Caco-2 (cell line): ENCODE results near the gene CEP63. TPM values are rescaled to one million over a fixed set of nuclear protein-coding genes. Genes with fewer than 3 reads are reported as not detected.

ENCODE experiments used
- BruUV-seq: library from RNA; stranded (reverse); fragments of 400-500 nt; replicated peaks from 2 replicates; lab custom pipeline; 2021; lab: Mats Ljungman, UMichigan
- CTCF ChIA-PET: fragments of 300-600 bp; sonication (Branson Sonifier 250); formaldehyde crosslinking; loops from one replicate; lab custom pipeline; 2022; ENCODE audit warnings: antibody characterized with exemption; lab: Charles Lee
- POLR2A ChIA-PET: fragments of 300-600 bp; sonication (Branson Sonifier 250); formaldehyde crosslinking; loops from one replicate; lab custom pipeline; 2022; ENCODE audit warnings: antibody characterized with exemption; lab: Charles Lee
- DNase-seq, 2 experiments: peaks; one replicate each; pipeline versions ENCODE4 v3.0.0 to v3.0.0-alpha.2; 2020 to 2022
- H3K27me3 ChIP-seq: replicated peaks from 2 replicates; pipeline ENCODE4 v1.6.0; 2011; ENCODE audit warnings: low read length; ENCODE audit not compliant: control insufficient read depth, insufficient read depth
- H3K36me3 ChIP-seq: 2 replicates; pipeline ENCODE4 v1.5.1; 2011; ENCODE audit warnings: low read length; ENCODE audit not compliant: control insufficient read depth, insufficient read depth
- H3K4me1 ChIP-seq: fragments of 250-450 bp; sonication (Bioruptor Pico); 2 replicates; pipeline ENCODE4 v1.5.1; 2020; ENCODE audit warnings: mild to moderate bottlenecking
- H3K4me3 ChIP-seq: 2 replicates; pipeline ENCODE4 v1.5.1; 2011; ENCODE audit warnings: low read depth, mild to moderate bottlenecking, control low read depth, low read length
- H3K9me3 ChIP-seq: fragments of 250-450 bp; sonication (Bioruptor Pico); 2 replicates; pipeline ENCODE4 v1.5.1; 2020; ENCODE audit warnings: mild to moderate bottlenecking, moderate library complexity
- H3K27ac Mint-ChIP-seq: one replicate; pipeline ENCODE4 v1.8.0; 2022; ENCODE audit warnings: mixed read lengths; ENCODE audit not compliant: unreplicated experiment
- H3K27me3 Mint-ChIP-seq: one replicate; pipeline ENCODE4 v1.8.0; 2022; ENCODE audit warnings: mixed read lengths; ENCODE audit not compliant: insufficient read depth, unreplicated experiment
- H3K36me3 Mint-ChIP-seq: one replicate; pipeline ENCODE4 v1.8.0; 2022; ENCODE audit warnings: mild to moderate bottlenecking, mixed read lengths; ENCODE audit not compliant: insufficient read depth, unreplicated experiment
- H3K4me1 Mint-ChIP-seq: one replicate; pipeline ENCODE4 v1.8.0; 2022; ENCODE audit warnings: low read depth, mixed read lengths; ENCODE audit not compliant: unreplicated experiment
- H3K4me3 Mint-ChIP-seq: one replicate; pipeline ENCODE4 v1.8.0; 2022; ENCODE audit warnings: mild to moderate bottlenecking, moderate library complexity, mixed read lengths; ENCODE audit not compliant: unreplicated experiment
- H3K9me3 Mint-ChIP-seq: one replicate; pipeline ENCODE4 v1.8.0; 2022; ENCODE audit warnings: mixed read lengths; ENCODE audit not compliant: unreplicated experiment
- intact Hi-C: fragments of 100-400 bp; cut with micrococcal nuclease; formaldehyde crosslinking; loops from one replicate; pipeline ENCODE4 v1.10.0; 2022; ENCODE audit not compliant: unreplicated experiment
- total RNA-seq: library from RNA; stranded (reverse); gene quantifications from 2 replicates; pipeline ENCODE4 v1.2.3, GENCODE V29; 2022
- TF ChIP-seq, protein P1 (sequence below), 2 experiments: fragments of 200-600 bp in 1 of 2; IDR thresholded peaks; 1 replicate in 1 of 2; 2 replicates in 1 of 2; pipeline versions ENCODE4 v1.5.1 to v1.8.0; 2011 to 2022; ENCODE audit warnings: antibody characterized with exemption in 1 of 2, control low read depth in 1 of 2, inconsistent platforms in 1 of 2, low read depth in 1 of 2, low read length in 1 of 2, mild to moderate bottlenecking in 1 of 2, moderate library complexity in 1 of 2; ENCODE audit not compliant: insufficient read depth in 1 of 2, severe bottlenecking in 1 of 2, unreplicated experiment in 1 of 2

Gene CEP63
- total RNA-seq, 1 experiment from 2014 or later, result 21.9 TPM

- no peak overlapping the region for H3K27ac Mint-ChIP-seq
- CTCF ChIA-PET, result interaction anchor here (1.6 kb wide), 1 partner anchor 16 kb away, joined by 5 read pairs; no protein-coding TSS in a partner anchor
- POLR2A ChIA-PET, result interaction anchor here (0.7 kb wide), 1 partner anchor 130 kb away, joined by 4 read pairs; no protein-coding TSS in a partner anchor
These were observed 28.3 kb upstream of the CEP63 start for GRCh38 chr3:134457376-134458074.

DNA sequence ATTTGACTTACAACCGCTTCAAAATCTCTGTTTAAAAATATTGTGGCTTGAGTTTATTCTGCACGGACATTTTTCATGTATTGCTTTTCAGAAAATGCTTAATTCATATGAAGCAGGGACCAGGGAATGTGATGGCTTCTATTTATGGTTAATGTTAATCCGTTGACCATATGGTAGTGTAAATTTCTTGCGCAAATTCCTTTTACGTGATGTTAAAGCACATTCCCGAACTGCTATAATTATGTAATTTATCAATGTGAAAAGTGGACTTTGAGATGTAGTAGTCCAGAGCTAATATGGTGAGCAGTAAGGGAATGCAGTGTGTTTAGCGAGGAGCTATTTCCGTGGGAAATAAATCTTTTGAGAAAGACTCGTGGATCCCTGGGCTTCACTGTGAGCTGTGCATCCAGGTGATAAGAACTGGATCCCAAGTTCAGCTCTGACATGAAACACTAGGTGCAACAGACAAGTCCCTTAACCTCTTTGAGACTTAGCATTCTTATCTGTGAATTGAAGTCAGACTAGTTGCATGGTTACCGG lies 27.4 kb upstream of the CEP63 start:
- H3K4me3 ChIP-seq, result no peak overlapping the region
- no peaks in the 10 kb centered on the region for H3K36me3 ChIP-seq
- H3K4me1 ChIP-seq, result peaks cover 11% of the 10 kb centered on the region; the same call in 1 of the 2 replicates
- BruUV-seq, result no TSS peak
- intact Hi-C loops, result no loop called here
- H3K36me3 Mint-ChIP-seq, result peaks cover 6% of the 10 kb centered on the region
- H3K27me3 Mint-ChIP-seq, result no peaks in the 10 kb centered on the region
- H3K27me3 ChIP-seq, result no peaks in the 10 kb centered on the region
- POLR2A ChIA-PET, result no interaction called here
- TF ChIP-seq, protein P1, sequence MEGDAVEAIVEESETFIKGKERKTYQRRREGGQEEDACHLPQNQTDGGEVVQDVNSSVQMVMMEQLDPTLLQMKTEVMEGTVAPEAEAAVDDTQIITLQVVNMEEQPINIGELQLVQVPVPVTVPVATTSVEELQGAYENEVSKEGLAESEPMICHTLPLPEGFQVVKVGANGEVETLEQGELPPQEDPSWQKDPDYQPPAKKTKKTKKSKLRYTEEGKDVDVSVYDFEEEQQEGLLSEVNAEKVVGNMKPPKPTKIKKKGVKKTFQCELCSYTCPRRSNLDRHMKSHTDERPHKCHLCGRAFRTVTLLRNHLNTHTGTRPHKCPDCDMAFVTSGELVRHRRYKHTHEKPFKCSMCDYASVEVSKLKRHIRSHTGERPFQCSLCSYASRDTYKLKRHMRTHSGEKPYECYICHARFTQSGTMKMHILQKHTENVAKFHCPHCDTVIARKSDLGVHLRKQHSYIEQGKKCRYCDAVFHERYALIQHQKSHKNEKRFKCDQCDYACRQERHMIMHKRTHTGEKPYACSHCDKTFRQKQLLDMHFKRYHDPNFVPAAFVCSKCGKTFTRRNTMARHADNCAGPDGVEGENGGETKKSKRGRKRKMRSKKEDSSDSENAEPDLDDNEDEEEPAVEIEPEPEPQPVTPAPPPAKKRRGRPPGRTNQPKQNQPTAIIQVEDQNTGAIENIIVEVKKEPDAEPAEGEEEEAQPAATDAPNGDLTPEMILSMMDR (IDR thresholded peaks at IDR 0.05; ENCODE audit: insufficient read depth in 1 of 2, low read depth in 1 of 2, low read length in 1 of 2, severe bottlenecking in 1 of 2, unreplicated experiment in 1 of 2), result no peak
- no peak overlapping the region for H3K4me3 Mint-ChIP-seq
- DNase-seq, result no peak
- H3K27ac Mint-ChIP-seq, result no peak overlapping the region
- peaks cover 19% of the 10 kb centered on the region for H3K4me1 Mint-ChIP-seq
- no peaks in the 10 kb centered on the region for H3K9me3 ChIP-seq
- CTCF ChIA-PET, result interaction anchor here (0.9 to 1.6 kb wide), 2 partner anchors 15 to 18 kb away, joined by 3 to 5 read pairs; no protein-coding TSS in a partner anchor
- H3K9me3 Mint-ChIP-seq, result no peaks in the 10 kb centered on the region

More at GRCh38 chr3:134457376-134458074, 28.3 kb upstream of the CEP63 start:
- H3K4me3 Mint-ChIP-seq, result no peak overlapping the region
- intact Hi-C loops, result no loop called here
- TF ChIP-seq, protein P1 (IDR thresholded peaks at IDR 0.05; ENCODE audit: insufficient read depth in 1 of 2, low read depth in 1 of 2, low read length in 1 of 2, severe bottlenecking in 1 of 2, unreplicated experiment in 1 of 2), result no peak
- Histone ChIP-seq H3K4me1 (peaks cover 11% of the 10 kb centered on the region; the same call in 1 of the 2 replicates), H3K4me3 (no peak overlapping the region), H3K9me3 (no peaks in the 10 kb centered on the region), H3K27me3 (no peaks in the 10 kb centered on the region), H3K36me3 (no peaks in the 10 kb centered on the region)
- H3K9me3 Mint-ChIP-seq, result no peaks in the 10 kb centered on the region
- no peaks in the 10 kb centered on the region for H3K27me3 Mint-ChIP-seq
- BruUV-seq, result no TSS peak
- no peak for DNase-seq
- H3K36me3 Mint-ChIP-seq, result peaks cover 4% of the 10 kb centered on the region
- H3K4me1 Mint-ChIP-seq, result peaks cover 13% of the 10 kb centered on the region

DNA sequence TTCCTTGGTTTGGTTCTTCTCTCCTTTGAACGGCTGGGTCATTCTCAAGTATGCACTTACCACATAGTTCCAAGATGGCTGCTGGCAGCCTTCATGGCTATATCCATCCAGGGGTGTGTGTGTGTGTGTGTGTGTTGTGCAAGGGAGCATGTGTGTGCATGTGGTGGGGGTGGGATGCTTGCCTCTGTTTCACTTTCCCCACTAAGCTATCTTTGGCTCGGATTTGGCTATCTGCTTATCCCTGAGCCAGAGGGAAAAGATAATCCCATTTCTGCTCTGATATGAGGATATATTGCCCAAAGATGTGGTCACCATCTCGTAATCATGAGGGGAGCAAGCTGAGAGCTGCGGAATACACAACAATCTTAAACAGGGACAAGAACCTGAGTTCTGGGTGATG lies 26.3 kb upstream of the CEP63 start:
- Histone ChIP-seq H3K9me3 (no peaks in the 10 kb centered on the region), H3K27me3 (no peaks in the 10 kb centered on the region), H3K36me3 (no peaks in the 10 kb centered on the region), H3K4me1 (peaks cover 11% of the 10 kb centered on the region; the same call in 1 of the 2 replicates), H3K4me3 (no peak overlapping the region)
- TF ChIP-seq, protein P1 (IDR thresholded peaks at IDR 0.05; ENCODE audit: insufficient read depth in 1 of 2, low read depth in 1 of 2, low read length in 1 of 2, severe bottlenecking in 1 of 2, unreplicated experiment in 1 of 2), result no peak
- Mint-ChIP-seq H3K4me1 (peaks cover 19% of the 10 kb centered on the region), H3K9me3 (no peaks in the 10 kb centered on the region), H3K36me3 (peaks cover 12% of the 10 kb centered on the region), H3K4me3 (no peak overlapping the region), H3K27ac (no peak overlapping the region), H3K27me3 (no peaks in the 10 kb centered on the region)
- BruUV-seq, result no TSS peak
- no peak for DNase-seq
- ChIA-PET CTCF (interaction anchor here (0.6 to 0.7 kb wide), 2 partner anchors 81 to 248 kb away, joined by 3 to 6 read pairs; no protein-coding TSS in a partner anchor), POLR2A (no interaction called here)
- intact Hi-C loops, result no loop called here
